Stimulated activated naive CD8-positive, alpha-beta T cell treated with anti-CD3 and anti-CD28 coated beads, Interleukin-15, amount 100 ng/mL, for 72 hours (primary cell): ENCODE data around the gene DHX36.

Source experiments
- ATAC-seq: fragments of 150-1000 bp; cut with Tn5 transposase; 2 replicates; pipeline ENCODE4 v1.10.0; 2021; ENCODE audit warnings: mild to moderate bottlenecking, moderate library complexity
- DNase-seq, 2 donors: peaks; one replicate each; pipeline ENCODE4 v3.0.0; 2021 to 2022
- H3K27ac Mint-ChIP-seq, 2 donors: one replicate each; pipeline ENCODE4 v1.8.0; 2022; ENCODE audit warnings: mild to moderate bottlenecking in 2 of 2, mixed read lengths in 2 of 2, moderate library complexity in 2 of 2
- H3K27me3 Mint-ChIP-seq: one replicate; pipeline ENCODE4 v1.8.0; 2022; ENCODE audit warnings: mixed read lengths
- H3K4me1 Mint-ChIP-seq: one replicate; pipeline ENCODE4 v1.8.0; 2022; ENCODE audit warnings: mild to moderate bottlenecking, mixed read lengths
- H3K4me3 Mint-ChIP-seq, 2 donors: one replicate each; pipeline ENCODE4 v1.8.0; 2022; ENCODE audit warnings: mild to moderate bottlenecking in 2 of 2, mixed read lengths in 2 of 2, moderate library complexity in 1 of 2
- H3K9me3 Mint-ChIP-seq, 2 donors: one replicate each; pipeline ENCODE4 v1.8.0; 2022; ENCODE audit warnings: mixed read lengths in 2 of 2

Gene DHX36, protein sequence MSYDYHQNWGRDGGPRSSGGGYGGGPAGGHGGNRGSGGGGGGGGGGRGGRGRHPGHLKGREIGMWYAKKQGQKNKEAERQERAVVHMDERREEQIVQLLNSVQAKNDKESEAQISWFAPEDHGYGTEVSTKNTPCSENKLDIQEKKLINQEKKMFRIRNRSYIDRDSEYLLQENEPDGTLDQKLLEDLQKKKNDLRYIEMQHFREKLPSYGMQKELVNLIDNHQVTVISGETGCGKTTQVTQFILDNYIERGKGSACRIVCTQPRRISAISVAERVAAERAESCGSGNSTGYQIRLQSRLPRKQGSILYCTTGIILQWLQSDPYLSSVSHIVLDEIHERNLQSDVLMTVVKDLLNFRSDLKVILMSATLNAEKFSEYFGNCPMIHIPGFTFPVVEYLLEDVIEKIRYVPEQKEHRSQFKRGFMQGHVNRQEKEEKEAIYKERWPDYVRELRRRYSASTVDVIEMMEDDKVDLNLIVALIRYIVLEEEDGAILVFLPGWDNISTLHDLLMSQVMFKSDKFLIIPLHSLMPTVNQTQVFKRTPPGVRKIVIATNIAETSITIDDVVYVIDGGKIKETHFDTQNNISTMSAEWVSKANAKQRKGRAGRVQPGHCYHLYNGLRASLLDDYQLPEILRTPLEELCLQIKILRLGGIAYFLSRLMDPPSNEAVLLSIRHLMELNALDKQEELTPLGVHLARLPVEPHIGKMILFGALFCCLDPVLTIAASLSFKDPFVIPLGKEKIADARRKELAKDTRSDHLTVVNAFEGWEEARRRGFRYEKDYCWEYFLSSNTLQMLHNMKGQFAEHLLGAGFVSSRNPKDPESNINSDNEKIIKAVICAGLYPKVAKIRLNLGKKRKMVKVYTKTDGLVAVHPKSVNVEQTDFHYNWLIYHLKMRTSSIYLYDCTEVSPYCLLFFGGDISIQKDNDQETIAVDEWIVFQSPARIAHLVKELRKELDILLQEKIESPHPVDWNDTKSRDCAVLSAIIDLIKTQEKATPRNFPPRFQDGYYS

GRCh38 chr3:154323891-154324738, at the start of gene DHX36:
TSS of gene DHX36 (minus strand) at chr3:154324487. CDS start at chr3:154324416, 71 bp downstream.
- ATAC-seq (peak; percentile 95), DNase-seq (peak; percentile 81 to 90)
- peaks cover 6 to 7% of the 10 kb centered on the region in 2 donors for H3K9me3 Mint-ChIP-seq
- no peaks in the 10 kb centered on the region for H3K27me3 Mint-ChIP-seq
- H3K4me1 Mint-ChIP-seq: peaks cover 6% of the 10 kb centered on the region
- peak within 1 kb of the TSS; percentile 99 for H3K27ac Mint-ChIP-seq
- H3K4me3 Mint-ChIP-seq: peak within 1 kb of the TSS; percentile 91

- H3K4me1 Mint-ChIP-seq: no peaks in the 10 kb centered on the region
- peaks cover 0 to 7% of the 10 kb centered on the region in 2 donors for H3K9me3 Mint-ChIP-seq
- DNase-seq (no peak), ATAC-seq (no peak)
- no peak overlapping the region for H3K27ac Mint-ChIP-seq
- H3K4me3 Mint-ChIP-seq: no peak overlapping the region
- H3K27me3 Mint-ChIP-seq: peaks cover 21% of the 10 kb centered on the region
Measured at GRCh38 chr3:154367221-154367620, 42.9 kb upstream of the DHX36 start.

DNA sequence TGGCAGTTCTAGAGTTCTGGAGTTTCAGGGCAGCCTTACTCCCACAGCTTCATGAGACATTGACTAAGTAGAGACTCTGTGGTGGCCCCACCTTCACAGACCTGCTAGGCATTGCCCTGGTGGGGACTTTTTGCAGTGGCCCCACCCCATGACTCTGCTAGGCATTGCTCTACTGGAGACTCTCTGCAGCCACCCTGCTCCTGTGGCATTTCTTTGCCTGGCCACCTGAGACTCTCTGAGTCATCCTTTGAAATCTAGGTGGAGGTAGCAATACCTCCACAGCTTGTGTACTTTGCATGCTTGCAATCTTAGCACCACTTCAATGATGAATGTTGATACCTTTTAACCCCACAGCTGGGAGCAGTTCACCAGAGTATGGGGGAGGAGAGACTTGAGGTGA, 40.6 kb upstream of the DHX36 start:
- Mint-ChIP-seq H3K4me1 (no peaks in the 10 kb centered on the region), H3K4me3 (no peak overlapping the region), H3K9me3 (peaks cover 0 to 7% of the 10 kb centered on the region in 2 donors), H3K27ac (no peak overlapping the region), H3K27me3 (peaks cover 20% of the 10 kb centered on the region)
- DNase-seq (no peak), ATAC-seq (no peak)

DNA sequence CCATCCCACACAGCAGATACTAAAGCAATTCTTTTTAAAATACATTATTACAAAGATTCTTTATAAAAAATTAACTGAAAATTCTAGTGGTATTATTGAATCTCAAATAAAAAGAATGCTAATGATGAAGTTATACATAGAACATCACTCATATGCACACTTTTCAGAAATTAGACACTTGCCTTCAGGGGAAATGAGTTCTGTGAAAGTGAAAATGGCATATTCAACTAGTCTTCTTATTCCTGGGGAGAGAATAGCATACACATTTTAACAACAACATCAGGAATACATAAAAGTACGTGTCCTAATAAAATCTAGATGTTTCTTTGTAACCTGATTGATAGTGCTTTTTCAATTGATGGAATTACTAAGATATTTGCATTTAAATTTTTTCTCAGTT, 36.8 kb upstream of the DHX36 start:
- no peak for DNase-seq
- Mint-ChIP-seq H3K4me3 (no peak overlapping the region), H3K27ac (no peak overlapping the region), H3K9me3 (peaks cover 0 to 7% of the 10 kb centered on the region in 2 donors), H3K27me3 (no peaks in the 10 kb centered on the region), H3K4me1 (no peaks in the 10 kb centered on the region)
- ATAC-seq: no peak

GRCh38 chr3:154356009-154356408, 31.7 kb upstream of the DHX36 start:
- H3K4me3 Mint-ChIP-seq: no peak overlapping the region
- ATAC-seq: no peak
- H3K9me3 Mint-ChIP-seq: peaks cover 0 to 5% of the 10 kb centered on the region in 2 donors
- peaks cover 24% of the 10 kb centered on the region for H3K27me3 Mint-ChIP-seq
- no peak for DNase-seq
- H3K4me1 Mint-ChIP-seq: no peaks in the 10 kb centered on the region
- H3K27ac Mint-ChIP-seq: no peak overlapping the region

- no peak overlapping the region for H3K27ac Mint-ChIP-seq
- peaks cover 37% of the 10 kb centered on the region for H3K27me3 Mint-ChIP-seq
- H3K9me3 Mint-ChIP-seq: peaks cover 0 to 5% of the 10 kb centered on the region in 2 donors
Measured at GRCh38 chr3:154349223-154349622, 24.9 kb upstream of the DHX36 start.

GRCh38 chr3:154345422-154346122, 21.3 kb upstream of the DHX36 start:
- DNase-seq (no peak), ATAC-seq (no peak)
- Mint-ChIP-seq H3K9me3 (no peaks in the 10 kb centered on the region), H3K4me1 (no peaks in the 10 kb centered on the region), H3K4me3 (no peak overlapping the region), H3K27ac (no peak overlapping the region), H3K27me3 (peaks cover 17% of the 10 kb centered on the region)

More at GRCh38 chr3:154349223-154349622, 24.9 kb upstream of the DHX36 start:
- Mint-ChIP-seq H3K4me3 (no peak overlapping the region), H3K4me1 (no peaks in the 10 kb centered on the region)
- ATAC-seq (no peak), DNase-seq (no peak)

GRCh38 chr3:154338570-154338969, 14.3 kb upstream of the DHX36 start:
- ATAC-seq (no peak), DNase-seq (no peak)
- Mint-ChIP-seq H3K27ac (no peak overlapping the region), H3K9me3 (no peaks in the 10 kb centered on the region), H3K4me3 (no peak overlapping the region), H3K27me3 (no peaks in the 10 kb centered on the region), H3K4me1 (no peaks in the 10 kb centered on the region)

DNA sequence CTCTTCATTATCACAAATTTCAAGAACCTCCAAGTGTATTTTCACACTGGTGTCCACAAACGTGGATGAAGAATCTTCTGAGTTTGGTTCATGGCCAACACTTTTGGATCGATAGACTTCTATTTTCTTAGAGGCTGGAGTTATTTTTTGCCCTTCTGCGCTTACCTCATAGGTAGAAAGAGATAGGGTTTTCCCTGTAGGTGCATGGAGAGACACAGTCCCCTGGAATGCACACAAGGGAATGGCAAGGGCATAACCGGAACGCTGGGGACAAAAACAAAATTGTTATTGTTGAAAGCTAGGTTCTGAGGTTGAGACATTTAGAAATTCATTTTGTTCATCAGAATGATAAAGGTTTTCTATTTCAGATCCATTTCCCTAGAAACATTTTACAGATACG, 13.7 kb upstream of the DHX36 start:
- ATAC-seq (no peak), DNase-seq (no peak)
- H3K9me3 Mint-ChIP-seq: no peaks in the 10 kb centered on the region
- no peak overlapping the region for H3K4me3 Mint-ChIP-seq
- H3K4me1 Mint-ChIP-seq: no peaks in the 10 kb centered on the region
- no peak overlapping the region for H3K27ac Mint-ChIP-seq
- H3K27me3 Mint-ChIP-seq: no peaks in the 10 kb centered on the region

DNA sequence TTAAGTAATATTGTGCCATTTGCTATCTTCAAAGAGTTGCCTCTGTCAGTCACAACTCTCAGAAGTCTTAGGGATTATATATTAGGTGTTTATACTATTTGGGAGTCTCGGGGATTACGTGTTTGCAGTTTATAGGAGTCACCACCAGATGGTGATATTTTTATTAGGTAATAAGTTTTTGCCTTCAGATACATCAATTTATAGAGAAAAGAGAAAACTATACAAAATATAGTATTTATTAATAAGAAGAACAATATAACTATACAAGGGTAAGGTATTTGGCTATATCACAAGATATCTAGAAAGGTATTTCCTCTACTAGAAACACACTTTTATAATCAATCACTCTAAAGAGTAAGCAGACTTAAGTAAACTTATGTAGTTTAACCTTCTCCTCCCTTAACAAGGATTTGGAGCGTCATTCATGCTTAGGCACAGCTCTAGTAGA, 10.7 kb upstream of the DHX36 start:
- no peaks in the 10 kb centered on the region for H3K9me3 Mint-ChIP-seq
- ATAC-seq: no peak
- no peak overlapping the region for H3K27ac Mint-ChIP-seq
- no peak overlapping the region for H3K4me3 Mint-ChIP-seq
- no peaks in the 10 kb centered on the region for H3K4me1 Mint-ChIP-seq
- no peak for DNase-seq
- no peaks in the 10 kb centered on the region for H3K27me3 Mint-ChIP-seq

GRCh38 chr3:154327871-154328270, 3.6 kb upstream of the DHX36 start:
- Mint-ChIP-seq H3K4me1 (peaks cover 6% of the 10 kb centered on the region), H3K27ac (no peak overlapping the region), H3K27me3 (no peaks in the 10 kb centered on the region), H3K9me3 (peaks cover 6 to 7% of the 10 kb centered on the region in 2 donors), H3K4me3 (no peak overlapping the region)
- DNase-seq: no peak
- no peak for ATAC-seq

DNA sequence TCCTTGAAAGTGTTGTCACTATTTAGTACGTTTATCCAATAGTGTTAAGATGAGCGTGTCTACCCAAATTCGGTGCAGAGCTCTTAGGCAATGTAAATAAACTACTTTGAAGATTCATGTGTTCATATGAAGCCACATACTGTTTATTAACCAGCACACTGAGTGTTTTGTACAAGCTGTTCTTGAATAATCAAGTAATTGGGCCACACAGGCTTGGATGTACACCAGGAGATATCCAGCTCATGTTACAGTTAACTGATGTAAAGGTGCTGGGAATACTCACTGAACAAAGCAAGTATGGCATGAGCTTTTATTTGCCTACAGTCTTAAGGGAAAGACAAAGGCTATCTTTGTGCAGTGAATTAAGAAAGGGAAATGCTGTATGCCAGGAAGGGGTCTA, 632 bp upstream of the DHX36 start:
- DNase-seq (no peak), ATAC-seq (no peak)
- peak overlapping the region; percentile 99 for H3K27ac Mint-ChIP-seq
- H3K27me3 Mint-ChIP-seq: no peaks in the 10 kb centered on the region
- H3K4me3 Mint-ChIP-seq: peak overlapping the region; percentile 91
- peaks cover 6 to 7% of the 10 kb centered on the region in 2 donors for H3K9me3 Mint-ChIP-seq
- peaks cover 6% of the 10 kb centered on the region for H3K4me1 Mint-ChIP-seq

- peak; percentile 70 for ATAC-seq
- Mint-ChIP-seq H3K27me3 (no peaks in the 10 kb centered on the region), H3K4me3 (peak overlapping the region; percentile 14 to 30)
Measured at GRCh38 chr3:154316974-154317767, 7.1 kb downstream of the DHX36 start.

GRCh38 chr3:154314152-154314551, 10.1 kb downstream of the DHX36 start:
- H3K9me3 Mint-ChIP-seq: no peaks in the 10 kb centered on the region
- no peaks in the 10 kb centered on the region for H3K4me1 Mint-ChIP-seq
- H3K27ac Mint-ChIP-seq: no peak overlapping the region
- no peak for DNase-seq
- H3K4me3 Mint-ChIP-seq: no peak overlapping the region
- no peaks in the 10 kb centered on the region for H3K27me3 Mint-ChIP-seq
- no peak for ATAC-seq

More at GRCh38 chr3:154316974-154317767, 7.1 kb downstream of the DHX36 start:
- no peaks in the 10 kb centered on the region for H3K9me3 Mint-ChIP-seq
- H3K4me1 Mint-ChIP-seq: no peaks in the 10 kb centered on the region
- H3K27ac Mint-ChIP-seq: peak overlapping the region; percentile 13 to 47
- DNase-seq: no peak
